PC-3 (cell line): ENCODE results near the gene GLUD2.

Source experiments
- EZH2phosphoT487 ChIP-seq: fragments of 300-600 bp; sonication (generic); IDR thresholded peaks from 2 replicates; pipeline ENCODE4 v1.6.1; 2018; ENCODE audit warnings: mild to moderate bottlenecking, antibody characterized with exemption, low read length, borderline replicate concordance
- TF ChIP-seq, protein P1 (sequence below): fragments of 300-600 bp; sonication (generic); conservative IDR thresholded peaks from 2 replicates; pipeline ENCODE4 v1.5.1; 2017; ENCODE audit warnings: antibody characterized with exemption, low read depth, mild to moderate bottlenecking, low read length

DNA sequence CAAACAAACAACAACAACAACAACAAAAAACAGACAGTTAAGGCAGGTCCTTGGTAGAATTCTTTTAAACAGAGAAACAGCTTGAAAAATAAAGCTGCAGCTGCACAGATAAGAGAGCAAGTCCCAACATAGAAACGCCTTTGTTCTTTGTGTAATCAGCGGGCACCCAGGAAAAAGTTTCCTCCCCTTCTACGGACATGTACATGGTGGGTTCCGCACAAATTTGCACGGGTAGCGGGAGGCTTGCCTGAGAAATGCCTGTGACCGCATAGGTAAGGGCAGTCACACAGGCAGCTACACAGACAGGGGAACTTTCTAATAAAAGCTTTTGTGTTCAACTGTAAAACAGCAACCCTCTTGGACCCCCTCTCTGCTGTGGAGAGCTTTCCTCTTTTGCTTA is 36.2 kb upstream of the GLUD2 start:
- TF ChIP-seq, protein P1, sequence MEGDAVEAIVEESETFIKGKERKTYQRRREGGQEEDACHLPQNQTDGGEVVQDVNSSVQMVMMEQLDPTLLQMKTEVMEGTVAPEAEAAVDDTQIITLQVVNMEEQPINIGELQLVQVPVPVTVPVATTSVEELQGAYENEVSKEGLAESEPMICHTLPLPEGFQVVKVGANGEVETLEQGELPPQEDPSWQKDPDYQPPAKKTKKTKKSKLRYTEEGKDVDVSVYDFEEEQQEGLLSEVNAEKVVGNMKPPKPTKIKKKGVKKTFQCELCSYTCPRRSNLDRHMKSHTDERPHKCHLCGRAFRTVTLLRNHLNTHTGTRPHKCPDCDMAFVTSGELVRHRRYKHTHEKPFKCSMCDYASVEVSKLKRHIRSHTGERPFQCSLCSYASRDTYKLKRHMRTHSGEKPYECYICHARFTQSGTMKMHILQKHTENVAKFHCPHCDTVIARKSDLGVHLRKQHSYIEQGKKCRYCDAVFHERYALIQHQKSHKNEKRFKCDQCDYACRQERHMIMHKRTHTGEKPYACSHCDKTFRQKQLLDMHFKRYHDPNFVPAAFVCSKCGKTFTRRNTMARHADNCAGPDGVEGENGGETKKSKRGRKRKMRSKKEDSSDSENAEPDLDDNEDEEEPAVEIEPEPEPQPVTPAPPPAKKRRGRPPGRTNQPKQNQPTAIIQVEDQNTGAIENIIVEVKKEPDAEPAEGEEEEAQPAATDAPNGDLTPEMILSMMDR: no peak
- TF ChIP-seq EZH2phosphoT487: no peak
